ENCODE results near the gene MED15.

MED15 gene

GRCh38 chr22:20553947-20554741 lies 46.7 kb downstream of the MED15 start:
- DNase-seq: no peak

GRCh38 chr22:20554824-20555223 lies 47.4 kb downstream of the MED15 start:
- DNase-seq: no peak

- no peak for DNase-seq
These were observed 51.1 kb downstream of the MED15 start for GRCh38 chr22:20558534-20558933.

- no peak for DNase-seq
These were observed 51.9 kb downstream of the MED15 start for GRCh38 chr22:20559174-20559760.

GRCh38 chr22:20560716-20561115 lies 53.3 kb downstream of the MED15 start:
- no peak for DNase-seq

- DNase-seq: no peak
These were observed 54.5 kb downstream of the MED15 start for GRCh38 chr22:20561882-20562281.

GRCh38 chr22:20562607-20563465 lies 55.4 kb downstream of the MED15 start:
- DNase-seq: no peak

- no peak for DNase-seq
These were observed 56.1 kb downstream of the MED15 start for GRCh38 chr22:20563466-20563906.

GRCh38 chr22:20563941-20564371 lies 56.5 kb downstream of the MED15 start:
- DNase-seq: no peak

- no peak for DNase-seq
These were observed 57.8 kb downstream of the MED15 start for GRCh38 chr22:20565079-20565734.

GRCh38 chr22:20565761-20566160 lies 58.4 kb downstream of the MED15 start:
- DNase-seq: no peak

- DNase-seq: no peak
These were observed 59.2 kb downstream of the MED15 start for GRCh38 chr22:20566420-20567260.

GRCh38 chr22:20567371-20567847 lies 60.0 kb downstream of the MED15 start:
- DNase-seq: no peak

GRCh38 chr22:20567993-20568417 lies 60.6 kb downstream of the MED15 start:
- DNase-seq: no peak

GRCh38 chr22:20568502-20569058 lies 61.2 kb downstream of the MED15 start:
- DNase-seq: no peak

GRCh38 chr22:20569059-20570058 lies 61.9 kb downstream of the MED15 start:
- DNase-seq: no peak

- no peak for DNase-seq
These were observed 63.7 kb downstream of the MED15 start for GRCh38 chr22:20571078-20571503.

GRCh38 chr22:20571531-20572007 lies 64.2 kb downstream of the MED15 start:
- DNase-seq: no peak

- DNase-seq: no peak
These were observed 64.9 kb downstream of the MED15 start for GRCh38 chr22:20572132-20572802.
